ENCODE data around the gene HPS5. TPM values are rescaled to one million over a fixed set of nuclear protein-coding genes. Genes with fewer than 3 reads are reported as not detected.
A peak's percentile ranks its signal among the peaks of the same experiment; 100 is the strongest.

Gene HPS5
- total RNA-seq, 1 donor from 2014 or later = 54.1 TPM

DNA sequence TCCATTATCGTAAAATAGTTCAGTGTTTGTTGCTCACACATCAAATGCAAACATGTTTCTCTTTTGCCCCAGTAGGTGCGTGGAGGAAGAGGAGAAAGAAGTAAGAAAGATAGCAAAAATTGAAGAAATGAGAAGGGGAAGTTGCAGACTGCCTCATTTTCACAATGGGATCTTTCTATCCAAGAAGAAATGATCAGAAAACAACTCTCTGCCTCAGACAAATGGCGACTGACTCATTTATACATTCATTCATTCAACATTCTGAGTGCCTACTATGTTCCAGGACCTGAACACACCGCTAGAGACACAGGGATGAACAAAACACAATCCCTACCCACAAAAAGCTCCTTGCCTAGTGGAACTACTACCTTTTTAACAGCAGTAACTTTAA is 367 bp downstream of the HPS5 start:
- DNase-seq (ENCODE audit: low read depth) = peak; percentile 14

DNA sequence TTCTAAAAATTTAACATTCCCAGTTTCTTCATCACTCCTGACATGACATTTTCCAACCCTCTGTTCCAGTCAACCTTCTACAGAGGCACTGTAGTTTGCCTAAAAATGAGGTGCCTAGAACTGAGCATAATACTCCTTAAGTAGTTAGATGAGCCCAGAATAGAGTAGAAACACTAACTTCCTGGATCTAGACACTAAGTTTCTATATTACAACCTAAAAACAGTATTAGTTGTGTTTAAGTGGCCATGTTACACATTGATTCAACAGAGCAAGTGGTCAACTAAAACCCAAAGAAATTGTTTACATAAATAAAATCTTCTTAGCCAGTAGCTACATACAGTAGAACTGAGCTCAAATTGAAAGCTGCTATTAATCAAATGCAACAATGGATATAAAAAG is 1.3 kb downstream of the HPS5 start:
- DNase-seq (ENCODE audit: low read depth) = no peak

DNA sequence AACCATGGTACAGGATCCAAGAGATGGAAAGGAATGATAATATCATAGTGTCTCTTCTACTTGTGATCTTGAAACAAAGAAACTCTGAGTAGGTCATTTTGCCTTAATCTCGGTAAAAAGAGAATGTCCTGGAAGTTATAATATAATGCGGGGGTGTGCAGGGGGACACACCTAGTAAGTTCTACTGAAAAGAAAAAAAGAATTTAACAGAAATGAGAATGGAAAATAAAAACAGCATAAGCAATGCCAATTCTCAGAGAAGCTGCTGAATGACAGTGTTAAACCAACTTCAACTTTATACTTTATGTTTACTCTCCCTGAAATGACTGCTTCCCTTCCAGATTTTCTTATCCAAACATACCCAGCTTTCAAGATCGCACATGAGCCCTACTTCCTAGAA is 2.0 kb downstream of the HPS5 start:
- DNase-seq (ENCODE audit: low read depth) = no peak

DNA sequence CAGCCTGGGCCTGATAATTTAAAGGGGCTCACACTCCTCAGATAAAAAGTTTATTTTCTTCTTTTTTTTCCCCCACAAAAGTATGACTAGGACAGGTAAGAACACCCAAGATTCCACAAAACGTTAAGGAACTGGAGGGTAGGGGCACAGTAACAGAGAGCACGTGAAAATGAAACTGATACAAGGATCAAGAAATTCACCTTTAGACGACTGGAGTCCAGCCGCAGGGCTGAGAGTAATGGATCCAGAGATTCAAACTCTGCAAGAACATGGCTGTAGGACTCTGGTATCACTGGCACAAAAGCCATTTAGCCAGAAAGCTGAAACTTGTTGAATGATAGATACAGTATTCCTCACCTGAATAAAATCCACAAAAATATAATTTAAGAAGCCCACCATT is 4.4 kb downstream of the HPS5 start:
- no peak for DNase-seq (ENCODE audit: low read depth)

DNA sequence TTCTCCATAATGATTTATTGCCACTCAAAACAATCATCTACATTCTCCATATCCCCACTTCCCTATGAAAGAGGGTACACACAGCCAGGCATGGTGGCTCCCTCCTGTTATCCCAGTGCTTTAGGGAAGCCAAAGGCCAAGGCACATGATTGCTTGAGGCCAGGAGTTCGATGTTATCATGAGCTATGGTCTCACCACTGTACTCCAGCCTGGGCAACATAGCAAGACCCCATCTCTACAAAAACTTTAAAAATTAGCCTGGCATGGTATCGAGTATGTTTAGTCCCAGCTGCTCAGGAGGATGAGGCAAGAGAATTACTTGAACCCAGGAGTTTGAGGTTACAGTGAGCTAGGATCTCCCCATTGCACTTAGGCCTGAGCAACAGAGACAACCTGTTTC is 6.0 kb downstream of the HPS5 start:
- DNase-seq (ENCODE audit: low read depth) = no peak

DNA sequence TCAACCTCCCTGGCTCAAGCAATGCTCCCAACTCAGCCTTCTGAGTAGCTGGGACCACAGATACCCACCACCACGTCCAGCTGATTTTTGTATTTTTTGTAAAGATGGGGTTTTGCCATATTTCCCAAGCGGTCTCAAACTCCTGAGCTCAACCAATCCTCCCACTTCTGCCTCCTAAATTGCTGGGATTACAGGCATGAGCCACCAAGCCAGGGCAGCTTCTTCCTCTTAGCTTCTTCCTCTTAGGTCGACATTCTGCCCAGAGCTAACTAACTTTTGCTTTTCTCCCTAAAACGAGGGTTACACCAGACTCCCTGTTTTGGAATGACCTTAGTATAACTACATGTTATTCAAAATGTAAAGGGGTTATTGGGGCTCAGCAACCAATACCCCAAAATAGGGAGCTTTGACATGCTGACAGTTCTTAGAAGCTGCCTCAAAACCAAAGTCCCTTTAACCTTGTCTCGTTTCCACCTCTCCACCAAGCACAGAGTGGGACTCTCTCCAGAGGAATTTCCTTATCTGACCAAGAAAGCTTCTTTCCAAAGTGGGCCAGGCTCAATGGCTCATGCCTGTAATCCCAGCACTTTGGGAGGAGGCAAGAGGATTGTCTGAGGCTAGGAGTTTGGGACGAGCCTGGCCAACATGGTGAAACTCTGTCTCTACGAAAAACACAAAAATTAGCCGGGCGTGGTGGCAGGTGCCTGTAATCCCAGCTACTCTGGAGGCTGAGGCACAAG is 7.0 kb downstream of the HPS5 start:
- DNase-seq (ENCODE audit: low read depth) = no peak

DNA sequence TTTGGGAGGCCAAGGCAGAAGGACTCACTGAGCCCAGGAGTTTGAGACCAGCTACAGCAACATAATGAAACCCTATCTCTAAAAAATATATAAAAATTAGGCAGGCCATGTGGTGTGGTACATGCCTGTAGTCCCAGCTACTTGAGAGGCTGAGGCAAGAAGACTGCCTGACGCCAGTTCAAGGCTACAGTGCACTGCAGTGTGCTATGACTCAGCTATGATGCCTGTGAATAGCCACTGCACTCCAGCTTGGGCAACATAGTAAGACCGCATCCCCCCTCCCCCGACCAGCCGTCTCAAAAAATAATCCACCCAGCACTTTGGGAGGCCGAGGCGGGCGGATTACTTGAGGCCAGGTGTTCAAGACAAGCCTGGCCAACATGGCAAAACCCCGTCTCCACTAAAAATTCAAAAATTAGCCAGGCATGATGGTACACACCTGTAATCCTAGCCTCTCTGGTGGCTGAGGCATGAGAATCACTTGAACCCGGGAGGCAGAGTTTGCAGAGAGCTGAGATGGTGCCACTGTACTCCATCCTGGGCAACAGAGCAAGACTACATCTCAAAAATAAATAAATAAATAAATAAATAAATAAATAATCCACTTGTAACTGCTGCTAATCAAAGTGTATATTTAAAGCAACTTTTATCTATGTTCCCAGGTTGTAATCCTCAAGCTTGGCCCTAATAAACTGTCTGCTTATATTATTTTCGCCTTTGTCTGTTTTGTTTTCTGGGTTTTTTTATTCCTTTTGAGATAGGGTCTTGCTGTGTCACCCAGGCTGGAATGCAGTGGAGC is 7.8 kb downstream of the HPS5 start:
- DNase-seq (ENCODE audit: low read depth) = peak; percentile 37

DNA sequence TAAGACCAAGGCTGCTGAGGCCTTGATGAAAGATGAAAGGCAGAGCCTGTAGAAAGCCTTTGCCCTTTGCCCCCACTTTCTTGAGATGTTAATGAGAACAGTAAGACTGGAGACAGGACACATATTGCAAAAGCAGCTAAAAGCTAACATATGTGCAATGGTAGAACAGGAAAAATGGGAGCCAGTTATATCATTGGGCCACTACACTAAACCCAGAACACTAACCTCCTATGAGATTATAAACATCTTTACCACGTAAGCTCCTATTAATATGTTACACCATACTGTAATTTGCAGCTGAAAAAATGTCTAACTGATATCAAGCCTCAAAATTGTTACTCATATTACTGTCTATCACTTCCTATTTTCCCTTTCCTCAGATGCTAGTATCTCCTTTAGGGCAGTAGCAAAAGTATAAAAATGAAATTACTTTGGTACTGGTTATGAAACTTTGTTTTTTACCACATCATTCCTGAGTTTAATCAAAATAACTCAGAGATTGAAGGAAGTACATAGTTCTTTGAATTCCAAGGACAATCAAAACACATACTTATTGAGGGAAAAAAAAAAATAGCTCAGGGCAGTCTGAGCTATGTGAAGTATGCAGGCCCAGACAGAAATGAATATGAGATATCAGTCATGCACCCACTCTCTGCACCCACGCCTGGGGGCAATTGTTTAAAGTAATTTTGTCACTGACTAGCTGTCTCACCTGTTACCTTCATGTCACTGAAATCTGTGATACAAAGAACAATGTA is 9.1 kb downstream of the HPS5 start:
- DNase-seq (ENCODE audit: low read depth) = peak; percentile 80

DNA sequence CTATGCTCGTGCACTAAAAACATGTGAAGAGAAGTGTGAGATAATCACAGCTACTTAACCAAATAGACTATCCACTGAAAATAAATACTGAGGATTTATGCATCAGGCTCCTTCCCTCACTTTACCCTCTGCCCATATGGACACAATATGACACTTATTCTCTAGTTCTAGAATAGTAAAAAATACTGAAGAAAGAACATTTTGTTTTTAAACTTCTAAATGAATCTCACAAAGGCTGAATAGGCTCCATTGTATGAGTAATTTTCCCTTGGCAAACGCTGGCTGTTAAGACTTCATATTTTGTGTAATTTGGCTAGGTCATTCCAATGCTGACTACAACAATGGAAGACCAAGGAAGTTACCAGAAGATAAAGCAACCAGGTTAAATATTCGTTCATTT is 9.9 kb downstream of the HPS5 start:
- no peak for DNase-seq (ENCODE audit: low read depth)

DNA sequence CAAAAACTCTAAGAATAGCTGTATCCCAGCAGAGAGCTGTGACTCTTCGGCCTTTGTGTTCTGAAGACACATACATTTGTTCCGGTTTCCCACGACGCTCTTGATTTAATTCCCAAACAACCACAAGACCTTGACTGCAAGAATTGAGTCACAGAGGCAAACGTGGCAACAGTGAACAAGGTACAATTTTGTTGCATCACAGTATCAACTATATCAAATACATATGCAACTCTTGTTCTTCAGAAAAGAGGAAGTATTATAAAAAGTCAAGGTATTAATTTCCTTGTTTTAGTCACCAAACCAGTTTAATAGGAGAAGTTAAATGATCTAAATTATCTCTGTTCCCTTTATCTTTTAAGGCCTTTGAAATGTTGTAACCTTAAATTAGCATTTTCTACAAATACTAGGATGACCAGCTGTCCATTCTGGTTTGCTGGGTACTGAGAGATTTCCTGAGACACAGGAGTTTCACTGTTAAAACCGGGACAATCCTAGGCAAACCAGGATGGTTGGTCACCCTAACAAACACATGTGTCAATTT is 11.1 kb downstream of the HPS5 start:
- peak; percentile 38 for DNase-seq (ENCODE audit: low read depth)

DNA sequence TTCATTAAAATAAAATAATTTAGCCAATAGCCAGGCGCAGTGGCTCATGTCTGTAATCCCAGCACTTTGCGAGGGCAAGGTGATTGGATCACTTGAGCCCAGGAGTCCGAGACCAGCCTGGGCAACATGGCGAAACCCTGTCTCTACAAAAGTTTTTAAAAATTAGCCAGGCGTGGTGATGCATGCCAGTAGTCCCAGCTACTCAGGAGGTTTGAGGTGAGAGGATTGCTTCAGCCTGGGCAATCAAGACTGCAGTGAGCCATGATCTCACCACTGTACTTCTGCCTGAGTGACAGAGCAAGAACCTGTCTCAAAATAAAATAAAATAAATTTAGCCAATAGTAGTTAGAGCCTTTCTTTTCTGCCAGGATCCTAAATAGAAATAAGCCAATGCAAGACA is 12.2 kb downstream of the HPS5 start:
- peak; percentile 42 for DNase-seq (ENCODE audit: low read depth)

DNA sequence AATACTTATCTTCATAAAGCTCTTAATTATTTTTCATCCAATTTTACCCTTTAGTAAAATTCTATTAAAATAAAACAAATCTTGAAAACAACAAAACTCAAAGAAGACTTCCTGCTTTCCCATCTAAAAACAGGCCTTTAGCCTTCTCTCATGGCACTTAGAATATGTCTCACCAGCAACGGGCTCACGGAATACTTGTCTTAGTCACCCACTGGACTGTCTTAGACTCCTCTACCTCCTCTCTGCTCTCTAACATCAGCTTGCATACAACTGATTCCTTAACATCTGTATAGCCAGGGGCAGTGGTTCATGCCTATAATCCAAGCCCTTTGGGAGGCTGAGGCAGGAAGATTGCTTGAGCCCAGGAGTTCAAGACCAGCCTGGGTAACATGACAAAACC is 13.7 kb downstream of the HPS5 start:
- DNase-seq (ENCODE audit: low read depth) = no peak

DNA sequence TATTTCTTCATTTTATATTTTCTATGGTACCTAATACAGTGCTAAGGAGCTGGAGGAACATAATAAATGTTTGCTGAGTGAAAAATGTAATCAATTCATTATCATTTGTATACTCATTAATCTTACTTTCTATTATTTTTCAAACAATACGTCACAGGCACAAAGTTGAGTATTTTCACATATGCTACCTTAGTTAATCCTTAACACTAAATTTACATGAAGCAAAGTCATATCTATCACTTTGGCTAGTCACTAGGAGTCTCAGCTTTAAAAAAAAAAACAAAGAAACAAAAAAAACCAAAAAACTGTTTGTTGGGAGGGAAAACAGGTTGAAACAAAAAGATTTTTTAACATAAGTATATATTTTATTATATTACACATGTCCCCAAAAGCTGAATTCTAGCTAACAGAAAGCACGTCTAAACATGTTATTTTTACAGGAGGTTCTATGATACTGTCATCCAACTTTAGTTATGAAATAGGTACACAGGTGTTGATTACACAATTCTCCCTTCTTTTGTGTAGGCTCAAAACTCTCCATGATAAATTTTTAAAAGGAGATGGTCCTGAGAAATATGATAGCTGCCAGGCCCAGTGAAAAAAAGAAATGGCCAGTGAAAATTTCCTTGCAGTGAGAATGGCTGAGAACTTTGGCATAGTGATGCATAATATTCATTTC is 14.3 kb downstream of the HPS5 start:
- DNase-seq (ENCODE audit: low read depth) = no peak

DNA sequence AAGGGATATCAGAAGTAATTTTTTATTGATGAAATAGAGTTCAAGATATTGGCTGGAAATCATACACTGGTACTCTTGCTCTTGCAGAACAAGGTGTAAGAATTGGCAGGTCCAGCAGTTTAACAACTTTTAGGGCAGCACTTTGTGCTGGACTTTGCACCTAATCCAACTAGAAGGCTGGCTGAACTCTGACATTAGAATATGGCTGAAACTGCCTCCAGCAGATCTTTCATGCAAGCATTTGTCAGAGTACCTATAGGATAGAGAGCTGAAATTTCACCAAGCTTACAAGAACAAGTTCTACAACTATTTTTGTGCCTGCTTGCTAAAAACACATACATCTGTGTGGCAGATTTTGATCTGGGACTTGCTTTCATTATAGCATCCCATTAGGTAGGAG is 17.2 kb downstream of the HPS5 start:
- DNase-seq (ENCODE audit: low read depth) = no peak

DNA sequence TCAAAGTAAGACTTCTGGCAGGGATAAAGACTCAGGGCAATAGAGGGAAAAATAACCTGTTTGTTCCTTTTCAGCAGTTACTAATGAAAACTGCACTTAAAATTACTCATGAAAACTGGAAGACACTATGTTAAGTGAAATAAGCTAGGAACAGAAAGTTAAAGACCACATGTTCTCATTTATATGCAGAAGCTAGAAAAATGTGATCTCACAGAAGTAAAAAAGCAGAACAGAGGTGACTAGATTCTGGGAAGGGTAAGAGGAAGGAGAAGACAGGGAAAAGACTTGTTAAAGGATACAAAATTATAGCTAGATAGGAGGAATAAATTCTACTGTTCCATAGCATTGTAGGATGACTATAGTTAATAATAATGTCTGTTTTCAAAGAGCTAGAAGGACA is 22.2 kb downstream of the HPS5 start:
- no peak for DNase-seq (ENCODE audit: low read depth)

DNA sequence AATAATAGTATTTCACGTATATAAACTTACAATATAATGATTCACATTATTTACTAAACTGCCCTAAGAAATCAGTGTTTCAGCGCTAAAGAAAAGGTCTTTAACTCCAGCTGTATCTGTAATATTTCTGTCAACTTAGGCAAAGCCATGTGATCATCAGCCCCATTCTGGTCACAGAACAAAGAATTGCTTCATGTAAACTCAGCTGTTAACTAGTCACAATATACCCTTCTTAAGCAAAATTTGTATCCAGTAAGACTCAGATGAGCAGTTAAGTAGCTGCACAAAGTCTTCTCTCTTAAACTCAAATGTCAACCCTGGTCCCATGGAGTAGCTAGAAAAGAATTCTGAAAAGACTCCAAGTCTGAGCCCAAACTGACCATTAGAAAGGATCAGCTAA is 26.6 kb downstream of the HPS5 start:
- no peak for DNase-seq (ENCODE audit: low read depth)

DNA sequence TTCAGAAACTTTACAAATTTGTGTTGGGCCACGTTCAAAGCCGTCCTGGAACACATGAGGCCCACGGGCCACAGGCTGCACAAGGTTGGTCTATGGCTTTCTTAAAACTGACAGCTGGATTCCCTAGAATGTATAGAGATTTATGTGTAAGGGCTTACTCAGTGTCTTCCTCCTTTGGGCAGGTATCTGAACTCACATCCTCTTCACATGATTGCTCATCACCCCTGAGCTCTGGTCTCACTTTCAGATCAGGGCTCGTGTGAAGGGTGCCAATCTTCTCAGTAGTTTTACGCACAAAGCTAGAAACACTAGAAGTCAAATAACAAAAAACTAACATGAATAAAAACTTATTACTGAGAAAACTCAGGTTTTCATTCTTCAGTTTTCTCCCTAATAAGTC is 27.1 kb downstream of the HPS5 start:
- DNase-seq (ENCODE audit: low read depth) = no peak

DNA sequence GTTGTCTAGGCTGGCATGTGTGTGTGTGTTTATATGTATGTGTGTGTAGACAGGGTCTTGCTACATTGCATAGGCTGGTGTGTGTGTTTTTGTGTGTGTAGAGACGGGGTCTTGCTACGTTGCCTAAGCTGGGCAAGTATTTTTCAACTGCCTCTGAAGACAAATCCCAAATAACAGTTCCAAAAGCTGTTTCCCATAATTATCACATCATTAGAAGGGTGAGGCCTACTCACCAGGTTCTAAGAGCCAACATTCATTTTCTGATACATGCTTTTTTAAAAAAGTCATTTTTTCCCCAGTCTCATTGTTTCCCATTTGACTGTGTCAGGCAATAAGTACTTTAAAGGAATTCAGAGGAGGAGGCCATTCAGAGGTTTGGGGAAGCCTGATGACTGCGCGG is 33.0 kb downstream of the HPS5 start:
- no peak for DNase-seq (ENCODE audit: low read depth)

DNA sequence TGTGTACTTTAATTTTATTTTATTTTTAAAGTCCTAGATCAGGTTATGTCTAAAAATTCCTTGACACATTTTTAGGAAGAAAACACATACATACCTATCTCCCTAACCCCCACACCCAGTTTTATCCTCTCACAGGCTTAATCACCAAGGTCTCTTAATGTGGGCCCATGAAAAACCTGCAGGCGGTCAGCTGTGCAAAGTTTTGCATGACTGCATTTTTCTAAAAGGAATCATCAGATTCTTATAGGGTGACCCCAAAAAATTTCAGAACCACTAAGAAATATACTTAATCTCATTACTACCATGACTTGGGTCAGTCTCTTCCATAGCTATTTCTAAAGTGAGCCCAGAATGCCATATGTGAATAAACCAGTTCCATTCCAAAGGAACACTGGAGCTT is 36.1 kb downstream of the HPS5 start:
- no peak for DNase-seq (ENCODE audit: low read depth)

DNA sequence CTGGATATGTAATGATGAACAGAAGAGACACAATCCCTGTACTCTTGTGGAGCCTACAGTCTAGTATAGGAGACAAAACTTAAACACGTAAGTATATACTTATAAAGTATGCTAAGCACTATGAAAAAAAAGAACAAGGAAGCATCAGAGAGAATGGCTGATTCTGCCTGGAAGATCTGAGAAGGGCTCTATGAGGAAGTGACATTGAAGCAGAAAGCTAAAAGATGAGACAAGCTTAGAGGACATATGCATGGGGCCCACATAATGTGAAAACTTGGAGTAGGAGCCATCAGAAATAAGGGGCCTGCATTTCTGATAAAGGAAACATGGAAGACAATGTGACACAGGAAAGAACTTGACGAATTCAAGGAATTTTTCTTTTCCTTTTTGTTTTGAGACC is 39.3 kb downstream of the HPS5 start:
- DNase-seq (ENCODE audit: low read depth) = no peak

DNA sequence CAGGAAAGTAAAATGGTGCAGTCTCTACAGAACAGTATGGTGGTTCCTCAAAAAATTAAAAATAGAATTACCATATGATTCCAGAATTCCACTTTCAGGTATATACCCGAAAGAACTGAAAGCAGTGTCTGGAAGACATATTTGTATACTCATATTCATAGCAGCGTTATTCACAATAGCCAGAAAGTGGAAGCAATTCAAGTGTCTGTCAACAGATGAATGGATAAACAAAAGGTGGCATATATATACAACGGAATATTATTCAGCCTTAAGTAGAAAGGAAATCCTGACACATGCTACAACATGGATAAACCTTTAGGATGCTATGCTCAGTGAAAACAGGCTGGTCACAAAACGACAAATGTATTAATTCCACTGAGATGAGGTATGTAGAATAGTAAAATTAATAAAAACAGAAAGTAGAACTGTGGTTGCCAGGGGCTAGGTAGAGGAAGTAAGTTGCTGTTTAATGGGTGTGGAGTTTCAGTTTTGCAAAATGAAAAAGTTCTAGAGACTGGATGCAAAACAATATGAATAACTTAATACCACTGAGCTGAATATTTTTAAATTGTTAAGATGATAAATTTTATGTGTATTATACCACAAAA is 41.4 kb downstream of the HPS5 start:
- DNase-seq (ENCODE audit: low read depth) = no peak

All from renal cortical epithelial cell (primary cell).